ENCODE measurements around the gene RET.

GRCh38 chr10:43158636-43159035, 81.8 kb downstream of the RET start:
- TF ChIP-seq EP300 (IDR thresholded peaks at IDR 0.05; ENCODE audit: low read depth in 2 of 2, low read length in 2 of 2) (no peak), EP300 (CRISPR knock-in tag; IDR thresholded peaks at IDR 0.05; ENCODE audit: borderline replicate concordance) (no peak), MAZ (IDR thresholded peaks at IDR 0.05; ENCODE audit: borderline replicate concordance, low read depth, low read length) (no peak), MAZ (CRISPR knock-in tag; IDR thresholded peaks at IDR 0.05; ENCODE audit: low read depth) (no peak), ATF2 (CRISPR knock-in tag; IDR thresholded peaks at IDR 0.05) (no peak), ATF7 (IDR thresholded peaks at IDR 0.05) (no peak), ATF7 (CRISPR knock-in tag; IDR thresholded peaks at IDR 0.05) (no peak), CHD4 (IDR thresholded peaks at IDR 0.05; ENCODE audit: borderline replicate concordance, low read length) (no peak), NR2C2 (CRISPR knock-in tag; IDR thresholded peaks at IDR 0.05; ENCODE audit: borderline replicate concordance) (no peak), REST (IDR thresholded peaks at IDR 0.05; ENCODE audit: borderline replicate concordance in 1 of 2, low read depth in 1 of 2, low read length in 2 of 2) (no peak)
- TF ChIP-seq, protein P1, sequence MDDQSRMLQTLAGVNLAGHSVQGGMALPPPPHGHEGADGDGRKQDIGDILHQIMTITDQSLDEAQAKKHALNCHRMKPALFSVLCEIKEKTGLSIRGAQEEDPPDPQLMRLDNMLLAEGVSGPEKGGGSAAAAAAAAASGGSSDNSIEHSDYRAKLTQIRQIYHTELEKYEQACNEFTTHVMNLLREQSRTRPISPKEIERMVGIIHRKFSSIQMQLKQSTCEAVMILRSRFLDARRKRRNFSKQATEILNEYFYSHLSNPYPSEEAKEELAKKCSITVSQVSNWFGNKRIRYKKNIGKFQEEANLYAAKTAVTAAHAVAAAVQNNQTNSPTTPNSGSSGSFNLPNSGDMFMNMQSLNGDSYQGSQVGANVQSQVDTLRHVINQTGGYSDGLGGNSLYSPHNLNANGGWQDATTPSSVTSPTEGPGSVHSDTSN (CRISPR knock-in tag; IDR thresholded peaks at IDR 0.05; ENCODE audit: borderline replicate concordance): no peak
- TF ChIP-seq, protein P2, sequence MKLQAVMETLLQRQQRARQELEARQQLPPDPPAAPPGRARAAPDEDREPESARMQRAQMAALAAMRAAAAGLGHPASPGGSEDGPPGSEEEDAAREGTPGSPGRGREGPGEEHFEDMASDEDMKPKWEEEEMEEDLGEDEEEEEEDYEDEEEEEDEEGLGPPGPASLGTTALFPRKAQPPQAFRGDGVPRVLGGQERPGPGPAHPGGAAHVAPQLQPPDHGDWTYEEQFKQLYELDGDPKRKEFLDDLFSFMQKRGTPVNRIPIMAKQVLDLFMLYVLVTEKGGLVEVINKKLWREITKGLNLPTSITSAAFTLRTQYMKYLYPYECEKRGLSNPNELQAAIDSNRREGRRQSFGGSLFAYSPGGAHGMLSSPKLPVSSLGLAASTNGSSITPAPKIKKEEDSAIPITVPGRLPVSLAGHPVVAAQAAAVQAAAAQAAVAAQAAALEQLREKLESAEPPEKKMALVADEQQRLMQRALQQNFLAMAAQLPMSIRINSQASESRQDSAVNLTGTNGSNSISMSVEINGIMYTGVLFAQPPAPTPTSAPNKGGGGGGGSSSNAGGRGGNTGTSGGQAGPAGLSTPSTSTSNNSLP (IDR thresholded peaks at IDR 0.05; ENCODE audit: low read depth, low read length): no peak

Data from HepG2 (cell line).